Measurements from ENCODE around the gene TNRC6C.
"Not testable (repeated sequence)": the region's sequence is repeated elsewhere in the genome, so short reads cannot be mapped to it uniquely, and the experiment has no call there.

The TNRC6C gene

DNA sequence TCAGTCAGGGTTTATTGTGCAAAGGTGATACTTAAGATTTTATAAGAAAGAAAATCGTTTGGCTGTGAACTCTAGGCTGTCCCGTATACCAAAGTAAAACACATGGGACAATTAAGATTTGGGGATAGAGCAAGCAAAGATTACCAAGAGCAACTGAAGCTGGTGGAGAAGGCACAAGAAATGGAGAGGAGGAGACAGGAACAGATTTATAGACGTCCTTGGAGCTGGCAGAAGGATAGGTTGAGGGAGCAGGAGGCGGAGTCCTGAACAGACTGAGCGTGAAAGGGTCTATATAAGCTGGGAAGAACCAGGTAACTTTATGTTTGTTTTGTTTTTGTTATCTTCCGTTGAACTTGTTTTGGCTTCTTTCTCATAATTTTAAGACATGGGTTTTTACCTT is 3.8 kb downstream of the TNRC6C start:
- no peak for DNase-seq (ENCODE audit: low spot score)

DNA sequence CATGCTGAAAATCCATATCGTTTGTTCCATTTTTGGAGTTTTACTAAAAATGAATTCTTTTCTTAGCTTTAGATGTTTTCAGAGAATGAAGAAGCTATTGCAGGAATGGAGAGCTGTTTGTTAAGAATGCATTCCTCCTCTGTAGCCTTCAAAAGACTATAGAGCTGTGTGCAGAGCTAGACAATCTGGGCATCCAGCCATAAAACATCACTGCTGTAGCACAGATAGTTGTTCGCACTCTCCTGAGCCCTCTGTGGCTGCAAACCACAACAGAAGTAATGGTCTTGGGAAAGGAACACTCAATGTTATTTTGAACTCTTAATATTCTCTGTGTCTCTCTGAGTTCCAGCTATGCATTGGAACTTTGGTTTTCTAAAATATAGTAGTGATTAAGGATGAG is 4.9 kb downstream of the TNRC6C start:
- DNase-seq (ENCODE audit: low spot score), result no peak

DNA sequence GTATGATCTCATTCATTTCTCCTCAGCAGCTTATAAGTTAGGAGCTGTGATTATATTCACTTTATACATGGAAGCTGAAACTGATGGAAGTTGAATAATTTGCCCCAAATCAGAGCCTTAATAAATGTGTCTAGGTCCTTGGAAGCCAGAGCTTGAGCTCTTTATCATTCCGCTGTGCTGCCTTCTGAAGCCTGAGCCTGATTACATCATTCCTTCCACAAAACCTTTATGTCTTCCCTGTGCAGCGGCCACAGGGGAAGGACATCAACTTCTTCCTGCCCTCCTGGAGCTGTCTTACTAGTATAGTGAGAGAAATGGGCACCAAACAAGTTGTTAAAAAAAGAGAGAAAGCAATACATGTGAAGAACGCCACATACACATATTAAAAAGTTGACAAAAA is 6.8 kb downstream of the TNRC6C start:
- DNase-seq (ENCODE audit: low spot score), result no peak

DNA sequence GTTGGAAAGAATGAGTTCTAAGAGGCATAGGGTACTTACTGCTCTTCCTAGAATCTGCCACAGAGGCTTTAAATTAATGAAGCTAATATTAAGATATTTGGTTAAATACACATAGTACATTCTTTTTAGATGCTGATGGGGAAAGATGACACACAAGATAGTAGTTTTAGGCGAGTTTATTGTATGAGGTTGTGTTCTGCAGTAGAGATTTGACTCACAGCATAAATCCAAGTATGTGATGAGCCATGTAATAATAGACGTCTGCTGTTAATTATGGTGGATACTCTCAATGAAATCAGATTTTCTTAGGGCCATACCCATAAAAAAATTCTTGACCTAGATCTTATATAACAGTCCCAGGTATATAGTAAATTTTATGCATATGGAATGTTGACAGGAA is 8.0 kb downstream of the TNRC6C start:
- no peak for DNase-seq (ENCODE audit: low spot score)

DNA sequence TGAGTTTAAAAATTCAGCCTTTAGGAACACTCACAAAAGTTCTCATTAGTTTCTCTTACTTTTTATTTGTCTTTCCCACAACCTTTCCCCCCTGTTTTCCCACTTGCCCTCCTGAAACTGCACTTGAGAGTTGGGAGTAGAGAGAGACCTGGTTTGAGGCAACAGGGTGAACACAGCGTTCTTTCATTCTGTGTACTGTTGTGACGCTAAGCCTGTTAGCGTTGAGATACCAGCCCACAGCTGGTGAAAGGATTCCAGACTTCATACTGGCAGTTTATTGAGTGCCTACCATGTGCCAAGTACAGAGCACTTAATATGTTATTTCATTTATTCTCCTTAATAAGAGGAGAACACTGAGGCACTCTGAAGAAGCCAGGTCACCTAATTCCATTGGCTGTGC is 10.3 kb downstream of the TNRC6C start:
- no peak for DNase-seq (ENCODE audit: low spot score)

DNA sequence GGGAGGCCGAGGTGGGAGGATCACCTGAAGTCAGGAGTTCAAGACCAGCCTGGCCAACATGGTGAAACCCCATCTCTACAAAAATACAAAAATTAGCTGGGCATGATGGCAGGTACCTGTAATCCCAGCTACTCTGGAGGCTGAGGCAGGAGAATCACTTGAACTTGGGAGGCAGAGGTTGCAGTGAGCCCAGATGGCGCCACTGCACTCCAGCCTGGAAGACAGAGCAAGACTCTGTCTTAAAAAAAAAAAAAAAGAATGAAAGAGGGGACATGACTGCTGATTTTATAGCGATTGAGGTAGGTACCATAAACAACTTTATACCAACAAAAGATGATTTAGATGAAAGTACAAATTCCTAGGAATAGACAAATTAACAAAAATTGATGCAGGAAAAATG is 13.8 kb downstream of the TNRC6C start:
- not testable (repeated sequence) for DNase-seq (ENCODE audit: low spot score)

DNA sequence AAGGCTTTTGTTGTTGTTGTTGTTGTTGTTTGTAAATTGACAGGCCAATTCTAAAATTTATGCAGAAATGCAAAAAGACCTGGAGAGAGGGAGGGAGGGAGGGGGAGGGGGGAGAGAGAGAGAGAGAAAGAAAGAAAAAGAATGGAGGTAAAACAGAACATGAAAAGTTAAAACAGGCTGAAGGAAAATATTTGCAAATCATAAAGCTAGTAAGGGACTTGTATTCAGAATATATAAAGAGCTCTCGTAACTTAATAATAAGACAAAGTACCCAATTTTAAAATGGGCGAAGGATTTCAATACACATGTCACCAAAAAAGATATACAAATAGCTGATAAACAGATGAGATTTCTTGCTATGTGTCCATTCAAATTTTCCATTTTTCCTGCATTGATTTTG is 15.4 kb downstream of the TNRC6C start:
- no peak for DNase-seq (ENCODE audit: low spot score)

DNA sequence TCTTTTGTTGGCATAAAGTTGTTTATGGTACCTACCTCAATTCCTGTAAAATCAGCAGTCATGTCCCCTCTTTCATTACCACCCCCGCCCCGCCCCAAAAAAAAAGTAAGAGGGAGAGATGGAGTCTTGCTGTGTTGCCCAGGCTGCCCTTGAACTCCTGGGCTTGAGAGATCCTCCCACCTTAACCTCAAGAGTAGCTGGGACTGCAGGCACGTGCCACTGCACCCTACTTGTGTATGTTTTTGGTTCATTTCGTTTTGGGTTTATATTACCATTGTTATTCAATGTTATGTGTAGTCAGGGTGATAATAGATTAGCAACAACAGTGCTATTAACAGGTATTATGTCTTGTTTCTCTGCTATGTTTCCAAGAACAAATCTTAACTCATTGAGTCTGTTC is 15.9 kb downstream of the TNRC6C start:
- DNase-seq (ENCODE audit: low spot score), result no peak

DNA sequence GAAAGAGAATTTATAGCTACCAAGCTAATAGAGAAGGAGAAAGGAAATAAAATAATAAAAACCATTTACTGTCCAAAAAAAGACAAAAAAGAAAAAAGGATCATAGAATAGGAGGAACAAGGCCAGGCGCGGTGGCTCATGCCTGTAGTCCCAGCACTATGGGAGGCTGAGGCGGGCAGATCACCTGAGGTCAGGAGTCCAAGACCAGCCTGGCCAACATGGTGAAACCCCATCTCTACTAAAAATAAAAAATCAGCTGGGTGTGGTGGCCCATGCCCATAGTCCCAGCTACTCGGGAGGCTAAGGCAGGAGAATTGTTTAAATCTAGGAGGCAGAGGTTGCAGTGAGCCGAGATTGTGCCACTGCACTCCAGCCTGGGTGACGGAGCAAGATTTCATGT is 23.9 kb downstream of the TNRC6C start:
- not testable (repeated sequence) for DNase-seq (ENCODE audit: low spot score)

DNA sequence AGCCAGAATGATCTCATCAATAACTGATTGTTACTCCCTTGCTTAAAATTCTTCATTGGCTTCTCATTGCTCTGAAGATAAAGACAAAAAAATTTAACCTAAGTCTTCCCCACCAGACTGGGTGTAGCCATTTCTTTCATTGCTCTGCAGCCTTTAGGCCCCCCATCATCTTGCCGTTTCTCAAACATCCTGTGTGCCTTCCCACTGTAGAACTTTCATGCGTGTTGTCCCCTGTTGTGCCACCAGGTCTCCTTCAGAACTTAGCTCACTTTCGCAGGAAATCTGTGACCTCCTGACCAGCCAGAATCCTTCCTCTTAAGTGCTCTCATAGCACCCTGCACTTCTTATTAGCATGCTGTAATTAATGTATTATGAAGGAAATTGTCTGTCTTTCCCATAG is 31.8 kb downstream of the TNRC6C start:
- DNase-seq (ENCODE audit: low spot score), result no peak

DNA sequence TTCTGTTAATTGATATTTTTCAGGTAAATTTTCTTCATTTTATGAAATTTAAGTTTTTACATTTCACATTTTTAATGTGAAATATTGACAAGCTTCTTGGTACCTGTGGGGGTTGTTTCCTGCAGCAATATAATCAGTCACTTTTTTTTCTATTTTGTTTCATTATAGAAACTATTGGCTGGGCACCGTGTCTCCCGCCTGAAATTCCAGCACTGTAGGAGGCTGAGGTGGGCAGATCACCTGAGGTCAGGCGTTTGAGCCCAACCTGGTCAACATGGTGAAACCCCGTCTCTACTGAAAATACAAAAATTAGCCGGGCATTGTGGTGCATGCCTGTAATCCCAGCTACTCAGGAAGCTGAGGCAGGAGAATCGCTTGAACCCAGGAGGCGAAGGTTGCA is 35.2 kb downstream of the TNRC6C start:
- DNase-seq (ENCODE audit: low spot score), result not testable (repeated sequence)

DNA sequence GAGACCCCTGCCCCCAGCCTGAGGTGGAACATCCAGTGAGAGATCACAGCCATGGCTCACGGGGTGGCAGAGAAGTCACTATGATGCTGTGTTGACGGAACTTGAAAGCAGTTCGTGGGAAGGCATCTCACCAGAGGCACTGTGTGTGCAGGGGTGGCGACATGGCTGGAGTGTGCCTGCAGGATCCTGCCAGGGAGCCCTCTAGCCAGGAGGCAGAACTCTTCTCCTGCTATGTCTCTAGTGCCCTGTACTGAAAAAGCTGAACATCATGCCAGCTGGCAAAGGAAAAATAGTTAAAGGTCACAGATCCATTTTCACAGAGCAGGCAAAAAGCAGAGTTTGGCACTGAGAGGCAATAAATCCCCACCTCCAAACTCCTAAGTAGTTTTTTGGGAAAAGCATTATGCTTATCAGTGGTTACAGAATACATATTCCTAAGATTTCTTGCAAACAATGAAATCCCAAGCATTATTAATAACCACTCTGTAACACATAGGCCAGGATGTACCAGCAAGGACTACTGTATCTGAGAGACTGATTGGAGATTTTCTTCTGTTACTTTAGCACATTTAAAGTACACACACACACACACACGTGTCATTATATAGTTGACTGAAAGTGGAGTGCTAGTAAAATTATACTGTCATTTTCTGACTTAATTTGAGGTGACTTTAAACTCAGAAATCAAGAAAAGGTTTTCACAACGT is 36.8 kb downstream of the TNRC6C start:
- DNase-seq (ENCODE audit: low spot score), result no peak

DNA sequence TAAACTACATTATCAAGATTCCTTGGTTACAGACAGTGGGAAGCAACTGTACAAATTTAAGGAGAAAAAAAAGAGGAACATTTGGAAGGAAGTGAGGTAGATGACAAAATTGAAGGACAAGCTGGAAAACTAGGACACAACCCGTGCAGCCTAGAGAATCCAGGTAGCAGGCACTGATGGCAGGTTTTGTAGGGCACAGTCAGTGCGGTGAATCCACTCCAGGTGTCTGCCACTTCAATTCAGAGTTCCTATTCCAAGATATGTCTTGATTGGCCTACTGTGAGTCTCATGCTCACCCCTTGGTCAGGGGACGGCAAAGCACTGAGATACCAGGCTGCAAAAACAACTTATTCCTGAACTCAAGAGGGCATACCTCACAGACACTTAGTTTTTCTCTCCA is 37.8 kb downstream of the TNRC6C start:
- no peak for DNase-seq (ENCODE audit: low spot score)

DNA sequence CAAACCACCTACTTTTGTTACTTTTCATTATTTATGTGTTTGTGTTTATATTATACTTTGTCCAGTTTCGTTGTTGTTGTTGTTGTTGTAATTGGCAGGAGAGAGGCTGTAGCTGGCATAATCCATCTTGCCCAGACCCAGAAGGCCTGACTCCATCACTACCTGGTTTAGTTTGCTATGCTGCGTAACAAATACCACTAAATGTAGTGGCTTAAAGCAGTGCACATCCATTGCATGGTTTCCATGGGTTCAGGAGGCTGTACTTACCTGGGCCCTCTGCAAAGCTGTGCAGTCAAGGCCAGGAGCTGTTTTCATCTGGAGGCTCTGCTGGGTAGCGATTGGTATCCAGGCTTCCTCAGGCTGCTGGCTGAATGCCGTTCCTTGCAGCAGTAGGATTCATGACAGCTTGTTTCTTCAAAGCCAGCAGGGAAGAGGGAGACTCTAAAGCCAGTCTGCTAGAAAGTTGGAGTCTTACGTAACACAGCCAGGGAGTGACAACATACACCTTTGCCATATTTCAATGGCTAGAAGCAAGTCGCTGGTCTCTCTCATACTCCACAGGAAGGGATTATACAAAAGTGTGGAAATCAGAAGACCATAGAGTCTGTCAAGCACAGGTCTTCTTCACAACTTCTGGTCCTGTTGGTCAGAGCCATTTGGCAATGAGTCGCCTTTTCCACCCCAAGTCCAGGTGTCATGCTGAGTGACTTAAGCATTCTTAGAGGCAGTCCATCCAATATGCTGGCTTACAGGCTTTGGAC is 41.1 kb downstream of the TNRC6C start:
- no peak for DNase-seq (ENCODE audit: low spot score)

DNA sequence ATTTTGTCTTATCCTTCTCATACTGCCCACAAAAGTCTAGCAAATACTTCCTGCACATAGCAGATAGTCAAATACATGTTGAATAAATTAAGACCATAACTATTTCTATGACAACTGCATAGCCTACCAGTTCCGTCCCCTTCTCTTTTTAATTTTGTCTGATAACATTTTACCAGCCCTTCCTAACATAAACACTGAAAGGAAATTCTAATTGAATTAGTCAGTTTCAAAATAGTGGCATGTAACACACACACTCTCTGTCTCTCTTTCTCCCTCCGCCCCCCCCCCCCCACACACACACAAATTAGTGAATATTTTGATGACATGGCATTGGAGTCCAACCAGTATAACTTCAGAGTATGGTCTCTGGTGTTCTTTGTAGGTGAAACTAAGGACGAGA is 41.8 kb downstream of the TNRC6C start:
- DNase-seq (ENCODE audit: low spot score), result no peak

DNA sequence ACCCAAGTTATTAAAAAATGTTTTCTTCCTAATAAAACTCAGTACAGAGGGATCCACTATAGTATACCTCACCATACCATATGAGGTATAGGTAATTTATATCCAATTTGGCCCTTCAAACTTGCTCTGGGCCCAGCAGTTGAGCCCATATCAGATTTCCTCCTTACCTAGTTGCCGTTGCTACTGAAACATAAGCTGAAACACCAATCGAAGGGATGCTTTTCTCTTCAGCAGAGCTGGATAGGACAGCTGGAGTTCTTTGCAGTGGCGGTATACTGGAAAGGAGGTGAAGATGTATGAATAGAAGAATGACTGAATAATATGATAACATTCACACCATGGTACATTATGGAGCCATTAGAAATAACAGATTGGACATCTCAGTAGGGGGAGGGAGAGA is 42.7 kb downstream of the TNRC6C start:
- DNase-seq (ENCODE audit: low spot score), result no peak

DNA sequence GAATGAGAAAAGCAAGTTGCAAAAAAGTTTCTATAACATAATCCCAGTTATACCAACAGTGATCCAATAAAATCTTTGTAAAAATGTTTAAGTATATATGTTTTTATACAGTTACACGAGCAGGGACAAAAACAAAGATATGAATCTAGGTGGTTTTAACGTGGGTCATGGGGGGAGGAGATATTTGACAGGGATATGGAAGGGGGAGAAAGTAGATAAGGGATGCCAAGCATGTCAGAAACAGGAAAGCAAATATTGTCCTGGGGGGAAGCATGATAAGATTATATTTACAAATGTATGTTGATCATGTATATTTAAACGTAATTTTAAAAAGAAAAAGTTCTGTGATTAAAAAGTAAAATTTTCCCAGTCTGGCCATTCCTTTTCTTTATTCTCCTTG is 43.1 kb downstream of the TNRC6C start:
- no peak for DNase-seq (ENCODE audit: low spot score)

DNA sequence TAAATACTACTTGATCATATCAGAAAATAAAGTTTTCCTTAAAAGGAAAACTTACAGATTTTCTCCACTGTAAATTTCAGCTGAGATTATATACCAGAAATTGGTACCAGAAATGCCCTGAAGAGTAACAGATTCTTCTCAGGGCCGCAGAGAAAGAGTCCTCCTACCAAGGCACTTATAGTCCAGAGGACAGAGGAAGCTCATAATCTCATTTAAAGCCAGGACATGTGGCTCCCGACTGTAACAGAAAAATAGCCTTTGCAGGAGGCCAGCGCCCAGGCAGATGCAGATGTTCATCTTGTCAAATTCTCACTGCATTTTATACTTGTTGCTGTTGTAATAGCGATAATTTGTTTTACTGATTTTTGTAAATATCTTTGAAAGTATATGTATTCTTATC is 43.7 kb downstream of the TNRC6C start:
- DNase-seq (ENCODE audit: low spot score), result no peak

DNA sequence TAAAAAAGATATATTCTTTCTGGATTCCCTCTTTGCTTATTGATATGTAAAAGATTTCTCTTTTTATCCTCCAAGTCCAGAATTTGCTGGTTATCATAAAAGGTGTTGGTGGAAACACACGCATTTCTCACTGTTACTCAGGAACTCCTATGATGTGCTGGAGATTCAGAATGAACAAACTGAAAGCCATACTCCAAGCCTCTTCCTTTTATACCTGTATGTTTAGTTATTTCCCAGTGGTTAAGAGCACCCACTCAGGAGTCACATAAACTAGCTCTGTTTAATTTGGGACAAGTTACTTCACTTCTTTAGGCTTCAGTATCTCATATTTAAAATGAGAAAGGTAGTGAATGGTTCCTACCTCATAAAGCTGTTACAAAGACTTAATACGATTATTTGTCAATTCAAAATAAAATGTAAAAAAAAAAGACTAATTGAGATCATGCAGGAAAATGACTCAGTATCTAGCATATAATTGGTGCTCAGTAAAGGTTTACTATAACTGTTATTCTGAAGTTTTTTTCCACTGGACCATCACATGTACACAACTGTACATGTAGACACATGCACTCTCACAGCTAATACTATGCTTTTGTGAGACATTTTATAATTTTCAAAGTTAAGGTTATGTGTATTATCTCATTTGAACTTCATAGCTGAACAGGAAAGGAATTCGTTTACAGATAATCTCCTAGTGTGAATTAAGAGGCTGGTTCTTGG is 47.1 kb downstream of the TNRC6C start:
- DNase-seq (ENCODE audit: low spot score), result no peak

DNA sequence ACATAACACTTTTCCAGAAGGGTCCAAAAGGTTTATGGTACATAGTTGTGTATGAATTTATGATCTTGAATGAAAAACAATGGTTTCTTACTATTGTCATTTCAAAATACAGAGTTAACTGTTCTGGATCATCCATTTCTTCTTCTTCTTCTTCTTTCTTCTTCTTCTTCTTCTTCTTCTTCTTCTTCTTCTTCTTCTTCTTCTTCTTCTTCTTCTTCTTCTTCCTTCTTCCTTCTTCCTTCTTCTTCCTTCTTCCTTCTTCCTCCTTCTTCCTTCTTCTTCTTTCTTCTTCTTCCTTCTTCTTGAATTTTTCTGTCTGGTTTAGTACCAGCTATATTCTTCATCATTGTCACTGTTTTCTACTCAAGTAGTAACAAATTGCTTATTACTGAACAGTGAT is 47.8 kb downstream of the TNRC6C start:
- no peak for DNase-seq (ENCODE audit: low spot score)

DNA sequence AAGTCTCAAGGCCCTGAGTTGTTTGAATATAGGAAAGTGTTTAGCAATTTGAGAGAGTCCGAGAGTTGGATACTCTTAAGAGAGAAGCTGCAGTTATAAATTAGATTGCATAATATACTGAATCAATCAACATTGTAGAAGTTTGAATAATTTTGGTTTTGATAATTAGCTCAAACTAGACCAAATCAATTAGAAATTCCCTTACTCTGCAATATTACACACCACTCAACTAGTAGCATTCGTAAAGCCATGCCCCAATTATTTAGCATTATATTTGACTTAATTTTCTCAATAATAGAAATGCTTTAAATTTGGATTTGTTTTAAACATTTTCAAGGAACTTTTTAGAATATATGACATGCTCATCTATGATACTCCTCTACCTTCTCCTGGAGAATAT is 49.1 kb downstream of the TNRC6C start:
- no peak for DNase-seq (ENCODE audit: low spot score)

DNA sequence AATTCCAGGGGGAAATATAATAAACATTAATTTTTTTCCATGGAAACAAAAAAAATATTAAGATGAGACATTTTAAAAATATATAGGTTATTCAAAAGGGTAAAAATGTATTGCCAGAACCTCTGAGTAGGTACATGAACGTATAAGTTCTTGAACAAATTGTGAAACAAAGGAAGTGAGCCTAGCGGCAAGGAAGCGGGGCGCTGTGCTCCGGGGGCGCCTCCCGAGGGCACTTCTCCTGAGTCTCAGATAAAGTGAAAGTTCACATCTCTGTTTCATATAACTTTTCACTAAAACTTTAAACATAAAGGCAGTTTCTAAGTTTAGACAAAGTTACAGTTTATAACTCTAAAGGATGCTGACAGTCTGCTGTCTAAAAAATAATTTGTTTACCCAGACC is 52.3 kb downstream of the TNRC6C start:
- no peak for DNase-seq (ENCODE audit: low spot score)

DNA sequence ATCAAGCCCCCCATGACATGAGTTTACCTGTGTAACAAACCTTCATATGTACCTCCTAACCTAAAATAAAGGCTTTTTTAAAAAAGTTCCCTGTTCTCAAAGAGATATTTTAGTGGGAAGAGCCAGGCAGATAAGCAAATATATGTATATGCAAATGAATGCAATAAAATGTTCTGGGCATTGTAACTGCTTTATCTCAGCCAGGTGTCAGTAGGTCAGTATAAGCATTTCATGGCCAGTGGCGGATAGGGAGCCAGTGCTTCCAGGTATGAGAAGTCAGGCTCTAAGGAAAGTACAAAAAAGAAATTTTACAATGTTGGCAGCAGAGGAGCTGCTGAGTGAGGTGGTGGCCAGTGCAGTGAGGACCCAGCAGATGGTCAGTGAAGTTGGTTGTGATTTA is 53.9 kb downstream of the TNRC6C start:
- DNase-seq (ENCODE audit: low spot score), result no peak

Measured in left forelimb (tissue), 1 donor.